Motor neuron (in vitro differentiated cells): ENCODE results near the gene NOS1AP. TPM values are rescaled to one million over a fixed set of nuclear protein-coding genes. Genes with fewer than 3 reads are reported as not detected.
A peak's percentile ranks its signal among the peaks of the same experiment; 100 is the strongest.

Source experiments
- ATAC-seq, 8 experiments: fragments of 200-7000 bp; cut with Tn5 transposase; replicated peaks in 6 of 8; 2 replicates each; pipeline ENCODE4 v1.8.0; 2021; ENCODE audit warnings: mild to moderate bottlenecking in 8 of 8, moderate library complexity in 8 of 8
- H3K27ac ChIP-seq, 2 donors: fragments of 250-450 bp; sonication (Bioruptor Pico); 2 replicates each; pipeline ENCODE4 v1.9.0; 2021; ENCODE audit warnings: antibody characterized with exemption in 2 of 2, mild to moderate bottlenecking in 2 of 2, moderate library complexity in 1 of 2
- H3K4me1 ChIP-seq, 2 donors: fragments of 250-450 bp; sonication (Bioruptor Pico); replicated peaks in 1 of 2; 2 replicates each; pipeline ENCODE4 v1.6.1; 2021; ENCODE audit warnings: antibody characterized with exemption in 2 of 2, mild to moderate bottlenecking in 2 of 2, moderate library complexity in 1 of 2
- H3K4me3 ChIP-seq, 5 donors: fragments of 250-450 bp; sonication (Bioruptor Pico); 2 replicates each; pipeline ENCODE4 v1.9.0; 2021; ENCODE audit warnings: antibody characterized with exemption in 5 of 5, mild to moderate bottlenecking in 5 of 5, moderate library complexity in 4 of 5
- WGBS, 10 experiments: fragments of 450-650 bp; shearing (Covaris generic); methylation state at CpG; one replicate each; pipeline ENCODE4 v1.0.0; 2022; 5-methylcytosine and 5-hydroxymethylcytosine counted together
- in situ Hi-C, 9 experiments: fragments of 400-800 bp; cut with MboI; loops; one replicate each; pipeline ENCODE4 v1.15.0; 2021; ENCODE audit warnings: low sequenced_read_pairs in 9 of 9, low pct_unique_long_range_greater_than_20kb in 2 of 9; ENCODE audit not compliant: unreplicated experiment in 9 of 9
- total RNA-seq, 8 experiments: library from RNA; unstranded; fragments of 300-600 nt; gene quantifications; 2 replicates each; pipeline versions ENCODE4 v1.2.3 to v1.2.4, GENCODE V29; 2022

The NOS1AP gene
- total RNA-seq, 8 experiments from 2014 or later, result 0.61 to 10.4 (median 6.5) TPM

- no peak overlapping the region for H3K4me3 ChIP-seq
- peaks cover 11 to 20% of the 10 kb centered on the region in 2 donors for H3K4me1 ChIP-seq
- 15 to 92% (median 81%) methylated on average over 1 to 3 of the region's 3 CpGs for WGBS, 10 experiments
- H3K27ac ChIP-seq, result no peak overlapping the region
- in situ Hi-C loops, result no loop called here
- ATAC-seq, result no peak
Observed at GRCh38 chr1:162230517-162230916, 161.0 kb downstream of the NOS1AP start.

- peak in 4 of 8 experiments; percentile 13 to 66 (median 47) for ATAC-seq
- Histone ChIP-seq H3K27ac (no peak overlapping the region), H3K4me1 (peaks cover 19 to 20% of the 10 kb centered on the region in 2 donors), H3K4me3 (no peak overlapping the region)
- 25 to 88% (median 49%) methylated on average over 1 to 3 of the region's 3 CpGs; no CpG with 5 or more reads in 1 of the 10 experiments for WGBS, 10 experiments
- in situ Hi-C loops, result no loop called here
Observed at GRCh38 chr1:162232034-162232711, 162.7 kb downstream of the NOS1AP start.

- H3K4me3 ChIP-seq, result no peak overlapping the region
- no peak overlapping the region for H3K27ac ChIP-seq
- no peak for ATAC-seq
- WGBS, 10 experiments, result 83 to 100% (median 100%) methylated on average over 1 of the region's 1 CpG; no CpG with 5 or more reads in 5 of the 10 experiments
- peaks cover 19 to 20% of the 10 kb centered on the region in 2 donors for H3K4me1 ChIP-seq
- in situ Hi-C loops, result no loop called here
Observed at GRCh38 chr1:162233066-162233465, 163.6 kb downstream of the NOS1AP start.

GRCh38 chr1:162233937-162234336, 164.4 kb downstream of the NOS1AP start:
- Histone ChIP-seq H3K4me3 (no peak overlapping the region), H3K27ac (no peak overlapping the region), H3K4me1 (peaks cover 19 to 20% of the 10 kb centered on the region in 2 donors)
- WGBS, 10 experiments, result 50 to 100% (median 88%) methylated on average over 1 of the region's 1 CpG; no CpG with 5 or more reads in 3 of the 10 experiments
- ATAC-seq, result no peak
- in situ Hi-C loops, result no loop called here

GRCh38 chr1:162234571-162234970, 165.1 kb downstream of the NOS1AP start:
- 40 to 100% (median 80%) methylated on average over 1 to 2 of the region's 2 CpGs; no CpG with 5 or more reads in 2 of the 10 experiments for WGBS, 10 experiments
- in situ Hi-C loops, result no loop called here
- ATAC-seq, result no peak

GRCh38 chr1:162235241-162235800, 165.8 kb downstream of the NOS1AP start:
- in situ Hi-C loops, result no loop called here
- H3K27ac ChIP-seq, result no peak overlapping the region
- WGBS, 10 experiments, result 10 to 88% (median 49%) methylated on average over 1 to 7 of the region's 7 CpGs; no CpG with 5 or more reads in 1 of the 10 experiments
- peaks cover 20 to 24% of the 10 kb centered on the region in 2 donors for H3K4me1 ChIP-seq
- ATAC-seq, result peak in 4 of 8 experiments; percentile 19 to 87 (median 78)
- no peak overlapping the region for H3K4me3 ChIP-seq

More at GRCh38 chr1:162234571-162234970, 165.1 kb downstream of the NOS1AP start:
- no peak overlapping the region for H3K27ac ChIP-seq
- no peak overlapping the region for H3K4me3 ChIP-seq
- H3K4me1 ChIP-seq, result peaks cover 19 to 20% of the 10 kb centered on the region in 2 donors

- no peak overlapping the region for H3K27ac ChIP-seq
- no peak overlapping the region for H3K4me3 ChIP-seq
- in situ Hi-C loops, result no loop called here
- peaks cover 20 to 24% of the 10 kb centered on the region in 2 donors for H3K4me1 ChIP-seq
- WGBS, 10 experiments, result 20 to 100% (median 93%) methylated on average over 1 to 3 of the region's 3 CpGs
- no peak for ATAC-seq
Observed at GRCh38 chr1:162236201-162236600, 166.7 kb downstream of the NOS1AP start.

- WGBS, 10 experiments, result 20 to 100% (median 80%) methylated on average over 1 to 2 of the region's 2 CpGs; no CpG with 5 or more reads in 1 of the 10 experiments
- no peak for ATAC-seq
- peaks cover 18 to 24% of the 10 kb centered on the region in 2 donors for H3K4me1 ChIP-seq
- no peak overlapping the region for H3K27ac ChIP-seq
- in situ Hi-C loops, result no loop called here
- H3K4me3 ChIP-seq, result no peak overlapping the region
Observed at GRCh38 chr1:162236618-162237017, 167.1 kb downstream of the NOS1AP start.

- in situ Hi-C loops, result no loop called here
- WGBS, 10 experiments, result 31 to 100% (median 86%) methylated on average over 1 to 4 of the region's 4 CpGs; no CpG with 5 or more reads in 3 of the 10 experiments
- Histone ChIP-seq H3K27ac (no peak overlapping the region), H3K4me3 (no peak overlapping the region), H3K4me1 (peaks cover 0 to 13% of the 10 kb centered on the region in 2 donors)
- no peak for ATAC-seq
Observed at GRCh38 chr1:162240577-162240976, 171.1 kb downstream of the NOS1AP start.

GRCh38 chr1:162242804-162243203, 173.3 kb downstream of the NOS1AP start:
- H3K4me3 ChIP-seq, result no peak overlapping the region
- 23 to 100% (median 85%) methylated on average over 1 to 6 of the region's 6 CpGs for WGBS, 10 experiments
- peak in 4 of 8 experiments; percentile 37 to 73 (median 52) for ATAC-seq
- in situ Hi-C loops, result no loop called here
- no peak overlapping the region for H3K27ac ChIP-seq
- H3K4me1 ChIP-seq, result peaks cover 0 to 5% of the 10 kb centered on the region in 2 donors

GRCh38 chr1:162248854-162249535, 179.5 kb downstream of the NOS1AP start:
- peak in 5 of 8 experiments; percentile 94 to 96 (median 94) for ATAC-seq
- H3K4me1 ChIP-seq, result peaks cover 21 to 26% of the 10 kb centered on the region in 2 donors
- H3K4me3 ChIP-seq, result no peak overlapping the region
- H3K27ac ChIP-seq, result peak overlapping the region in 1 of 2 donors; percentile 0
- 0 to 67% (median 17%) methylated on average over 1 to 3 of the region's 3 CpGs; no CpG with 5 or more reads in 4 of the 10 experiments for WGBS, 10 experiments
- in situ Hi-C loops, result no loop called here

- H3K27ac ChIP-seq, result no peak overlapping the region
- ATAC-seq, result peak in 3 of 8 experiments; percentile 7 to 36 (median 34)
- H3K4me3 ChIP-seq, result no peak overlapping the region
- peaks cover 31 to 37% of the 10 kb centered on the region in 2 donors for H3K4me1 ChIP-seq
- in situ Hi-C loops, result no loop called here
- whole genome bisulfite sequencing, 10 experiments, result 31 to 100% (median 71%) methylated on average over 1 to 2 of the region's 2 CpGs; no CpG with 5 or more reads in 3 of the 10 experiments
Observed at GRCh38 chr1:162250004-162250730, 180.7 kb downstream of the NOS1AP start.
